Superior temporal gyrus (tissue), 1 donor: Measurements from ENCODE around the gene TP53TG3B.
"Not testable (repeated sequence)": the region's sequence is repeated elsewhere in the genome, so short reads cannot be mapped to it uniquely, and the experiment has no call there.

ENCODE experiments used
- DNase-seq: peaks from one replicate; pipeline ENCODE4 v3.0.0-alpha.2; 2016; ENCODE audit errors: extremely low spot score

TP53TG3B gene, protein sequence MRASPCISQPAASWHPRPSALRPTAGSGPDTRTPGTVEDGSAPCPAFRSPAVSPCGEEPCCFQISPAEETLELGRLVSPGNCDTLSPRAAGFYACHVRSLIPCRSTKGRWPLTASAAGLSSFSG

GRCh38 chr16:33360541-33360940, at the start of gene TP53TG3B:
Gene TP53TG3B, plus strand, starts transcription at chr16:33360841. Its CDS starts 68 bp downstream, at chr16:33360909.
- DNase-seq, result not testable (repeated sequence)

GRCh38 chr16:33336226-33337012, 24.2 kb upstream of the TP53TG3B start:
- DNase-seq, result not testable (repeated sequence)

DNA sequence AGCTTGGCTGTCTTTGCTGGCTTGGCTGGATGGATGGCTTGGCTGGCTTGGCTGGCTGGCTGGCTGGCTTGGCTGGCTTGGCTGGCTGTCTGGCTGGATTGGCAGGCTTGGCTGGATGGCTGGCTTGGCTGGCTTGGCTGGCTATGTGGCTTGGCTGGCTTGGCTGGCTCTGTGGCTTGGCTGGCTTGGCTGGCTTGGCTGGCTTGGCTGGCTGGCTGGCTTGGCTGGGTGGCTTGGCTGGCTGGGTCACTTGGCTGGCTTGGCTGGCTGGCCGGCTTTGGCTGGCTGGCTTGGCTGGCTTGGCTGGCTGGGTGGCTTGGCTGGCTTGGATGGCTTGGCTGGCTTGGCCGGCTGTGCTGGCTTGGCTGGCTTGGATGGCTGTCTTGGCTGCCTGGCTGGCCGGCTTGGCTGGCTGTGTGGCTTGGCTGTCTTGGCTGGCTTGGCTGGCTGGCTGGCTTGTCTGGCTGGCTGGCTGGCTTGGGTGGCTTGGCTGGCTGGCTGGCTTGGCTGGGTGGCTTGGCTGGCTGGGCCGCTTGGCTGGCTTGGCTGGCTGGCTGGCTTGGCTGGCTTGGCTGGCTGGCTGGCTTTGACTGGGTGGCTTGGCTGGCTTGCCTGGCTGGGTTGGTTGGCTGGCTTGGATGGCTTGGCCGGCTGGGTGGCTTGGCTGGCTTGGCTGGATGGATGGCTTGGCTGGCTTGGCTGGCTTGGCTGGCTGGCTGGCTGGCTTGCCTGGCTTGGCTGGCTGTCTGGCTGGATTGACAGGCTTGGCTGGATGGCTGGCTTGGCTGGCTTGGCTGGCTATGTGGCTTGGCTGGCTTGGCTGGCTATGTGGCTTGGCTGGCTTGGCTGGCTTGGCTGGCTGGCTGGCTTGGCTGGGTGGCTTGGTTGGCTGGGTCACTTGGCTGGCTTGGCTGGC, 22.8 kb upstream of the TP53TG3B start:
- DNase-seq, result not testable (repeated sequence)

- DNase-seq, result not testable (repeated sequence)
Observed at GRCh38 chr16:33338543-33338951, 22.1 kb upstream of the TP53TG3B start.

DNA sequence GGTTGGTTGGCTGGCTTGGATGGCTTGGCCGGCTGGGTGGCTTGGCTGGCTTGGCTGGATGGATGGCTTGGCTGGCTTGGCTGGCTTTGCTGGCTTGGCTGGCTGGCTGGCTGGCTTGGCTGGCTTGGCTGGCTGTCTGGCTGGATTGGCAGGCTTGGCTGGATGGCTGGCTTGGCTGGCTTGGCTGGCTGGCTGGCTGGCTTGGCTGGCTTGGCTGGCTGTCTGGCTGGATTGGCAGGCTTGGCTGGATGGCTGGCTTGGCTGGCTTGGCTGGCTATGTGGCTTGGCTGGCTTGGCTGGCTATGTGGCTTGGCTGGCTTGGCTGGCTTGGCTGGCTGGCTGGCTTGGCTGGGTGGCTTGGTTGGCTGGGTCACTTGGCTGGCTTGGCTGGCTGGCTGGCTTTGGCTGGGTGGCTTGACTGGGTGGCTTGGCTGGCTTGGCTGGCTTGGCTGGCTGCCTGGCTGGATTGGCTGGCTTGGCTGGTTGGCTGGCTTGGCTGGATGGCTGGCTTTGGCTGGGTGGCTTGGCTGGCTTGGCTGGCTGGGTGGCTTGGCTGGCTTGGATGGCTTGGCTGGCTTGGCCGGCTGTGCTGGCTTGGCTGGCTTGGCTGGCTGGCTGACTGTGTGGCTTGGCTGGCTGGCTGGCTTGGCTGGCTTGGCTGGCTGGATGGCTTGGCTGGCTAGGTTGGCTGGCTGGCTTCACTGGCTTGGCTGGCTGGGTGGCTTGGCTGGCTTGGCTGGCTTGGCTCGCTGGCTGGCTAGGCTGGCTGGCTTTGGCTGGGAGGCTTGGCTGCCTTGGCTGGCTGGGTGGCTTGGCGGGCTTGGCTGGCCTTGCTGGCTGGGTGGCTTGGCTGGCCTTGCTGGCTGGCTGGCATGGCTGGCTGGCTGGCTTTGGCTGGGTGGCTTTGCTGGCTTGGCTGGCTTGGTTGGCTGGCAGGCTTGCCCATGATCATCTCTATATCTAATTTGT, 21.3 kb upstream of the TP53TG3B start:
- not testable (repeated sequence) for DNase-seq
